H9 (cell line): ENCODE data around the gene AKT3. TPM values are rescaled to one million over a fixed set of nuclear protein-coding genes. Genes with fewer than 3 reads are reported as not detected.

Experiments
- DNase-seq: peaks from one replicate; pipeline ENCODE4 v3.0.0-alpha.2; 2017
- H2AFZ ChIP-seq: one replicate; pipeline ENCODE4 v1.6.1; 2013; ENCODE audit warnings: mild to moderate bottlenecking, low read length, control low read depth, moderate library complexity
- H2AK5ac ChIP-seq: 2 replicates; pipeline ENCODE4 v1.6.1; 2013; ENCODE audit warnings: low read length, control low read depth, mixed read lengths; ENCODE audit not compliant: insufficient read length
- H2BK120ac ChIP-seq: one replicate; pipeline ENCODE4 v1.6.1; 2013; ENCODE audit warnings: low read depth, mild to moderate bottlenecking, low read length, control low read depth, inconsistent platforms; ENCODE audit not compliant: poor library complexity, severe bottlenecking
- H2BK12ac ChIP-seq: 2 replicates; pipeline ENCODE4 v1.6.1; 2013; ENCODE audit warnings: low read length, control low read depth, mixed read lengths, low read depth; ENCODE audit not compliant: insufficient read length
- H2BK15ac ChIP-seq: 2 replicates; pipeline ENCODE4 v1.6.1; 2013; ENCODE audit warnings: low read depth, low read length, control low read depth
- H2BK20ac ChIP-seq: one replicate; pipeline ENCODE4 v1.6.1; 2013; ENCODE audit warnings: low read depth, mild to moderate bottlenecking, low read length, control low read depth, inconsistent platforms; ENCODE audit not compliant: poor library complexity, severe bottlenecking
- H2BK5ac ChIP-seq: 2 replicates; pipeline ENCODE4 v1.6.1; 2013; ENCODE audit warnings: low read length, control low read depth, mixed read lengths; ENCODE audit not compliant: insufficient read length
- H3K14ac ChIP-seq: 2 replicates; pipeline ENCODE4 v1.6.1; 2013; ENCODE audit warnings: low read length, control low read depth; ENCODE audit not compliant: insufficient read depth
- H3K18ac ChIP-seq: 2 replicates; pipeline ENCODE4 v1.6.1; 2013; ENCODE audit warnings: low read depth, mild to moderate bottlenecking, mixed read lengths, low read length, control low read depth; ENCODE audit not compliant: insufficient read length
- H3K23ac ChIP-seq: 2 replicates; pipeline ENCODE4 v1.6.1; 2013; ENCODE audit warnings: low read length, control low read depth, mixed read lengths, low read depth; ENCODE audit not compliant: insufficient read length
- H3K23me2 ChIP-seq: 2 replicates; pipeline ENCODE4 v1.6.1; 2013; ENCODE audit warnings: low read depth, mild to moderate bottlenecking, mixed read lengths, low read length, control low read depth; ENCODE audit not compliant: insufficient read length, poor library complexity, severe bottlenecking
- H3K27ac ChIP-seq: 2 replicates; pipeline ENCODE4 v1.5.1; 2013; ENCODE audit warnings: low read length, control low read depth, mixed read lengths, low read depth; ENCODE audit not compliant: insufficient read length
- H3K27me3 ChIP-seq: 2 replicates; pipeline ENCODE4 v1.6.1; 2013; ENCODE audit warnings: low read length, control low read depth, inconsistent platforms; ENCODE audit not compliant: insufficient read depth
- H3K4ac ChIP-seq: 2 replicates; pipeline ENCODE4 v1.6.1; 2013; ENCODE audit warnings: low read depth, mild to moderate bottlenecking, control low read depth, inconsistent platforms, low read length, moderate library complexity
- H3K4me1 ChIP-seq: 2 replicates; pipeline ENCODE4 v1.6.1; 2013; ENCODE audit warnings: low read length, control low read depth, inconsistent platforms; ENCODE audit not compliant: insufficient read depth
- H3K4me2 ChIP-seq: 2 replicates; pipeline ENCODE4 v1.6.1; 2013; ENCODE audit warnings: low read length, control low read depth, mixed read lengths; ENCODE audit not compliant: insufficient read length, insufficient read depth
- H3K56ac ChIP-seq: 2 replicates; pipeline ENCODE4 v1.6.1; 2013; ENCODE audit warnings: low read depth, mild to moderate bottlenecking, mixed read lengths, low read length, control low read depth; ENCODE audit not compliant: insufficient read length
- H3K79me1 ChIP-seq: 2 replicates; pipeline ENCODE4 v1.6.1; 2013; ENCODE audit warnings: low read depth, mild to moderate bottlenecking, moderate library complexity, low read length, control low read depth, inconsistent platforms; ENCODE audit not compliant: insufficient read depth, poor library complexity, severe bottlenecking
- H3K79me2 ChIP-seq: 2 replicates; pipeline ENCODE4 v1.6.1; 2013; ENCODE audit warnings: low read length, control low read depth, inconsistent platforms; ENCODE audit not compliant: insufficient read depth
- H3K9ac ChIP-seq: 2 replicates; pipeline ENCODE4 v1.6.1; 2013; ENCODE audit warnings: low read length, control low read depth, mixed read lengths; ENCODE audit not compliant: insufficient read length; ENCODE audit errors: extremely low read depth
- H3K9me3 ChIP-seq: one replicate; pipeline ENCODE4 v1.6.1; 2013; ENCODE audit warnings: low read depth, low read length, inconsistent platforms; ENCODE audit not compliant: control insufficient read depth
- H3T11ph ChIP-seq: one replicate; pipeline ENCODE4 v1.6.1; 2013; ENCODE audit warnings: mild to moderate bottlenecking, low read length, control low read depth, inconsistent platforms
- H4K20me1 ChIP-seq: one replicate; pipeline ENCODE4 v1.6.1; 2013; ENCODE audit not compliant: control insufficient read depth, insufficient read length, insufficient read depth
- H4K5ac ChIP-seq: 2 replicates; pipeline ENCODE4 v1.6.1; 2013; ENCODE audit warnings: low read depth, mild to moderate bottlenecking, mixed read lengths, low read length, control low read depth; ENCODE audit not compliant: insufficient read length
- H4K8ac ChIP-seq: replicated peaks from 2 replicates; pipeline ENCODE4 v1.6.1; 2013; ENCODE audit warnings: low read length, control low read depth, mixed read lengths, low read depth; ENCODE audit not compliant: insufficient read length
- H4K91ac ChIP-seq: 2 replicates; pipeline ENCODE4 v1.6.1; 2013; ENCODE audit warnings: low read depth, mild to moderate bottlenecking, moderate library complexity, mixed read lengths, low read length, control low read depth; ENCODE audit not compliant: insufficient read length
- H3K27ac Mint-ChIP-seq, 3 experiments: 2 replicates in 2 of 3; 3 replicates in 1 of 3; pipeline ENCODE4 v1.8.0; 2020 to 2021; ENCODE audit warnings: mixed read lengths in 3 of 3, mild to moderate bottlenecking in 1 of 3, moderate library complexity in 1 of 3
- H3K27me3 Mint-ChIP-seq: 2 replicates; pipeline ENCODE4 v1.8.0; 2021; ENCODE audit warnings: low read depth, mild to moderate bottlenecking, moderate library complexity, mixed read lengths
- H3K36me3 Mint-ChIP-seq, 3 experiments: 2 replicates in 2 of 3; 3 replicates in 1 of 3; pipeline ENCODE4 v1.8.0; 2020 to 2021; ENCODE audit warnings: low read depth in 3 of 3, mixed read lengths in 3 of 3; ENCODE audit not compliant: insufficient read depth in 1 of 3
- H3K4me1 Mint-ChIP-seq, 2 experiments: 2 replicates each; pipeline ENCODE4 v1.8.0; 2020; ENCODE audit warnings: mixed read lengths in 2 of 2
- H3K4me3 Mint-ChIP-seq, 2 experiments: 2 replicates in 1 of 2; 3 replicates in 1 of 2; pipeline ENCODE4 v1.8.0; 2020 to 2021; ENCODE audit warnings: mild to moderate bottlenecking in 2 of 2, mixed read lengths in 2 of 2, moderate library complexity in 1 of 2
- H3K9me3 Mint-ChIP-seq, 2 experiments: 2 replicates in 1 of 2; 3 replicates in 1 of 2; pipeline ENCODE4 v1.8.0; 2020; ENCODE audit warnings: mild to moderate bottlenecking in 2 of 2, mixed read lengths in 2 of 2, moderate library complexity in 1 of 2
- WGBS: extraction: QIAGEN DNeasy Blood & Tissue Kit; methylation state at CpG from one replicate; pipeline ENCODE4 v1.1.7; 2013; ENCODE audit warnings: missing lambda C conversion rate, low lambda C conversion rate, mixed read lengths; ENCODE audit not compliant: insufficient read length; ENCODE audit errors: extremely low coverage; 5-methylcytosine and 5-hydroxymethylcytosine counted together
- total RNA-seq: library from RNA; stranded (reverse); gene quantifications from 2 replicates; pipeline ENCODE4 v1.2.1, GENCODE V29; 2021
- TF ChIP-seq, protein P1 (sequence below): fragments of 200-600 bp; sonication (generic); conservative IDR thresholded peaks from 3 replicates; pipeline ENCODE4 v1.8.0; 2021; ENCODE audit warnings: antibody characterized with exemption, mild to moderate bottlenecking

Gene AKT3
- total RNA-seq, 1 experiment from 2014 or later, result 27.8 TPM

DNA sequence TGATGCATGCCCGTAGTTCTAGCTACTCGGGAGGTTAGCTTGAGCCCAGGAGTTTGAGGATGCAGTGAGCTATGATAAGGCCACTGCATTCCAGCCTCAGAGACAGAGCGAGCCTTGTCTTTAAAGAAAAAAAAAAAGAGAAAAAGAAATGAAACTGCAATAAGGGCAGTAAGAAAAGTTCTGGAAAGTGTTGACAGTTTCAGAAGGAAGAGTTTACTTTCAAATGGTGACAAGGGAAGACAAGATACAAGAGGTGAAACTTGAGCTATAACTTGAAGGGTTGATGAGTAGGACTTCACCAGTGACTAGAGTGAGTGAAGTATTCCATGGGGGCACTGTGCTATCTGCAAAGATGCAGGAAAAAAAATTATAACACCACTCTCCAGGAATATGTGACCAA is 125.0 kb downstream of the AKT3 start:
- H2BK12ac ChIP-seq, result no peak overlapping the region
- H3K9me3 ChIP-seq, result no peaks in the 10 kb centered on the region
- H2BK120ac ChIP-seq, result no peak overlapping the region
- no peak overlapping the region for H3K23ac ChIP-seq
- Mint-ChIP-seq H3K27ac (no peak overlapping the region; a peak in 1 of 7 replicates), H3K4me3 (no peak overlapping the region), H3K36me3 (peaks cover 0 to 2% (median 1%) of the 10 kb centered on the region in 3 experiments; a peak in 4 of 7 replicates), H3K27me3 (no peaks in the 10 kb centered on the region), H3K9me3 (no peaks in the 10 kb centered on the region), H3K4me1 (peaks cover 13 to 22% of the 10 kb centered on the region in 2 experiments)
- H3K4me1 ChIP-seq, result 0 out of 2 replicates have a peak, but pooled peaks cover 3% of the 10 kb centered on the region
- H2AFZ ChIP-seq, result no peak overlapping the region
- H3T11ph ChIP-seq, result no peak overlapping the region
- no peak overlapping the region for H2BK15ac ChIP-seq
- no CpG with 5 or more reads among the region's 3 CpGs for WGBS
- no peak overlapping the region for H3K27ac ChIP-seq
- H2BK20ac ChIP-seq, result no peak overlapping the region
- H4K20me1 ChIP-seq, result no peaks in the 10 kb centered on the region
- no peaks in the 10 kb centered on the region for H3K23me2 ChIP-seq
- H4K91ac ChIP-seq, result no peak overlapping the region
- no peak overlapping the region for H4K5ac ChIP-seq
- no peak overlapping the region for H2BK5ac ChIP-seq
- H3K9ac ChIP-seq, result no peak overlapping the region
- peaks cover 4% of the 10 kb centered on the region for H3K79me1 ChIP-seq
- H4K8ac ChIP-seq, result no peak overlapping the region
- no peak for DNase-seq
- TF ChIP-seq, protein P1, sequence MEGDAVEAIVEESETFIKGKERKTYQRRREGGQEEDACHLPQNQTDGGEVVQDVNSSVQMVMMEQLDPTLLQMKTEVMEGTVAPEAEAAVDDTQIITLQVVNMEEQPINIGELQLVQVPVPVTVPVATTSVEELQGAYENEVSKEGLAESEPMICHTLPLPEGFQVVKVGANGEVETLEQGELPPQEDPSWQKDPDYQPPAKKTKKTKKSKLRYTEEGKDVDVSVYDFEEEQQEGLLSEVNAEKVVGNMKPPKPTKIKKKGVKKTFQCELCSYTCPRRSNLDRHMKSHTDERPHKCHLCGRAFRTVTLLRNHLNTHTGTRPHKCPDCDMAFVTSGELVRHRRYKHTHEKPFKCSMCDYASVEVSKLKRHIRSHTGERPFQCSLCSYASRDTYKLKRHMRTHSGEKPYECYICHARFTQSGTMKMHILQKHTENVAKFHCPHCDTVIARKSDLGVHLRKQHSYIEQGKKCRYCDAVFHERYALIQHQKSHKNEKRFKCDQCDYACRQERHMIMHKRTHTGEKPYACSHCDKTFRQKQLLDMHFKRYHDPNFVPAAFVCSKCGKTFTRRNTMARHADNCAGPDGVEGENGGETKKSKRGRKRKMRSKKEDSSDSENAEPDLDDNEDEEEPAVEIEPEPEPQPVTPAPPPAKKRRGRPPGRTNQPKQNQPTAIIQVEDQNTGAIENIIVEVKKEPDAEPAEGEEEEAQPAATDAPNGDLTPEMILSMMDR, result no peak
- no peak overlapping the region for H3K4me2 ChIP-seq
- H3K27me3 ChIP-seq, result no peaks in the 10 kb centered on the region; the same call in 1 of the 2 replicates
- H3K56ac ChIP-seq, result no peak overlapping the region
- H2AK5ac ChIP-seq, result no peak overlapping the region
- no peak overlapping the region for H3K18ac ChIP-seq
- H3K79me2 ChIP-seq, result no peaks in the 10 kb centered on the region
- H3K14ac ChIP-seq, result no peak overlapping the region
- H3K4ac ChIP-seq, result no peak overlapping the region
